ENCODE measurements around the gene CRYAA.

Gene CRYAA

GRCh38 chr21:43198376-43198775 is 29.6 kb downstream of the CRYAA start:
- DNase-seq (ENCODE audit: insufficient read length, low spot score) = no peak
- FAIRE-seq = no peak
- TF ChIP-seq SPI1 (IDR thresholded peaks at IDR 0.05; ENCODE audit: low read depth, low read length) (no peak), POLR2A (IDR thresholded peaks at IDR 0.05; ENCODE audit: low read depth, low read length) (no peak), PAX5 (IDR thresholded peaks at IDR 0.05; ENCODE audit: insufficient read depth, low read length, severe bottlenecking) (no peak), TAF1 (IDR thresholded peaks at IDR 0.05; ENCODE audit: low read depth, low read length) (no peak), POU2F2 (IDR thresholded peaks at IDR 0.05; ENCODE audit: low read depth, low read length) (no peak), POLR2AphosphoS5 (IDR thresholded peaks at IDR 0.05; ENCODE audit: low read depth, low read length) (no peak)

- FAIRE-seq (no peak), DNase-seq (ENCODE audit: insufficient read length, low spot score) (no peak)
- no peak for TF ChIP-seq POLR2AphosphoS5 (IDR thresholded peaks at IDR 0.05; ENCODE audit: low read depth, low read length)
- TF ChIP-seq POLR2A (IDR thresholded peaks at IDR 0.05; ENCODE audit: low read depth, low read length) = no peak
- TF ChIP-seq POU2F2 (IDR thresholded peaks at IDR 0.05; ENCODE audit: low read depth, low read length) = no peak
- no peak for TF ChIP-seq PAX5 (IDR thresholded peaks at IDR 0.05; ENCODE audit: insufficient read depth, low read length, severe bottlenecking)
- TF ChIP-seq SPI1 (IDR thresholded peaks at IDR 0.05; ENCODE audit: low read depth, low read length) = no peak
- TF ChIP-seq TAF1 (IDR thresholded peaks at IDR 0.05; ENCODE audit: low read depth, low read length) = no peak
Observed at GRCh38 chr21:43201491-43201890, 32.7 kb downstream of the CRYAA start.

GRCh38 chr21:43203591-43203990 is 34.8 kb downstream of the CRYAA start:
- TF ChIP-seq POU2F2 (IDR thresholded peaks at IDR 0.05; ENCODE audit: low read depth, low read length) (no peak), SPI1 (IDR thresholded peaks at IDR 0.05; ENCODE audit: low read depth, low read length) (no peak), POLR2A (IDR thresholded peaks at IDR 0.05; ENCODE audit: low read depth, low read length) (no peak), PAX5 (IDR thresholded peaks at IDR 0.05; ENCODE audit: insufficient read depth, low read length, severe bottlenecking) (no peak), POLR2AphosphoS5 (IDR thresholded peaks at IDR 0.05; ENCODE audit: low read depth, low read length) (no peak), TAF1 (IDR thresholded peaks at IDR 0.05; ENCODE audit: low read depth, low read length) (no peak)
- FAIRE-seq = no peak
- no peak for DNase-seq (ENCODE audit: insufficient read length, low spot score)

- DNase-seq (ENCODE audit: insufficient read length, low spot score) (no peak), FAIRE-seq (no peak)
- no peak for TF ChIP-seq POU2F2 (IDR thresholded peaks at IDR 0.05; ENCODE audit: low read depth, low read length)
- TF ChIP-seq TAF1 (IDR thresholded peaks at IDR 0.05; ENCODE audit: low read depth, low read length) = no peak
- TF ChIP-seq SPI1 (IDR thresholded peaks at IDR 0.05; ENCODE audit: low read depth, low read length) = no peak
- no peak for TF ChIP-seq POLR2A (IDR thresholded peaks at IDR 0.05; ENCODE audit: low read depth, low read length)
- no peak for TF ChIP-seq POLR2AphosphoS5 (IDR thresholded peaks at IDR 0.05; ENCODE audit: low read depth, low read length)
Observed at GRCh38 chr21:43204638-43205037, 35.8 kb downstream of the CRYAA start.

GRCh38 chr21:43206231-43207042 is 37.6 kb downstream of the CRYAA start:
- DNase-seq (ENCODE audit: insufficient read length, low spot score) (no peak), FAIRE-seq (no peak)
- TF ChIP-seq TAF1 (IDR thresholded peaks at IDR 0.05; ENCODE audit: low read depth, low read length) = no peak
- no peak for TF ChIP-seq SPI1 (IDR thresholded peaks at IDR 0.05; ENCODE audit: low read depth, low read length)
- TF ChIP-seq POLR2A (IDR thresholded peaks at IDR 0.05; ENCODE audit: low read depth, low read length) = no peak
- TF ChIP-seq POLR2AphosphoS5 (IDR thresholded peaks at IDR 0.05; ENCODE audit: low read depth, low read length) = no peak
- no peak for TF ChIP-seq PAX5 (IDR thresholded peaks at IDR 0.05; ENCODE audit: insufficient read depth, low read length, severe bottlenecking)
- no peak for TF ChIP-seq POU2F2 (IDR thresholded peaks at IDR 0.05; ENCODE audit: low read depth, low read length)

- no peak for FAIRE-seq
- TF ChIP-seq POLR2A (IDR thresholded peaks at IDR 0.05; ENCODE audit: low read depth, low read length) (no peak), POU2F2 (IDR thresholded peaks at IDR 0.05; ENCODE audit: low read depth, low read length) (no peak), TAF1 (IDR thresholded peaks at IDR 0.05; ENCODE audit: low read depth, low read length) (no peak), SPI1 (IDR thresholded peaks at IDR 0.05; ENCODE audit: low read depth, low read length) (no peak), POLR2AphosphoS5 (IDR thresholded peaks at IDR 0.05; ENCODE audit: low read depth, low read length) (no peak), PAX5 (IDR thresholded peaks at IDR 0.05; ENCODE audit: insufficient read depth, low read length, severe bottlenecking) (no peak)
- DNase-seq (ENCODE audit: insufficient read length, low spot score) = no peak
Observed at GRCh38 chr21:43207043-43207315, 38.2 kb downstream of the CRYAA start.

GRCh38 chr21:43207868-43208267 is 39.1 kb downstream of the CRYAA start:
- FAIRE-seq (no peak), DNase-seq (ENCODE audit: insufficient read length, low spot score) (no peak)
- TF ChIP-seq POLR2A (IDR thresholded peaks at IDR 0.05; ENCODE audit: low read depth, low read length) = no peak

GRCh38 chr21:43208561-43209332 is 39.9 kb downstream of the CRYAA start:
- DNase-seq (ENCODE audit: insufficient read length, low spot score) (no peak), FAIRE-seq (no peak)
- TF ChIP-seq POU2F2 (IDR thresholded peaks at IDR 0.05; ENCODE audit: low read depth, low read length) = no peak
- TF ChIP-seq TAF1 (IDR thresholded peaks at IDR 0.05; ENCODE audit: low read depth, low read length) = no peak
- TF ChIP-seq POLR2A (IDR thresholded peaks at IDR 0.05; ENCODE audit: low read depth, low read length) = no peak
- no peak for TF ChIP-seq PAX5 (IDR thresholded peaks at IDR 0.05; ENCODE audit: insufficient read depth, low read length, severe bottlenecking)
- TF ChIP-seq SPI1 (IDR thresholded peaks at IDR 0.05; ENCODE audit: low read depth, low read length) = no peak
- TF ChIP-seq POLR2AphosphoS5 (IDR thresholded peaks at IDR 0.05; ENCODE audit: low read depth, low read length) = no peak

- TF ChIP-seq TAF1 (IDR thresholded peaks at IDR 0.05; ENCODE audit: low read depth, low read length) (no peak), POLR2AphosphoS5 (IDR thresholded peaks at IDR 0.05; ENCODE audit: low read depth, low read length) (no peak), POU2F2 (IDR thresholded peaks at IDR 0.05; ENCODE audit: low read depth, low read length) (no peak), SPI1 (IDR thresholded peaks at IDR 0.05; ENCODE audit: low read depth, low read length) (no peak), POLR2A (IDR thresholded peaks at IDR 0.05; ENCODE audit: low read depth, low read length) (no peak), PAX5 (IDR thresholded peaks at IDR 0.05; ENCODE audit: insufficient read depth, low read length, severe bottlenecking) (no peak)
- DNase-seq (ENCODE audit: insufficient read length, low spot score) (no peak), FAIRE-seq (no peak)
Observed at GRCh38 chr21:43209575-43210453, 41.0 kb downstream of the CRYAA start.

Data from GM12891 (cell line).